Mucosa of descending colon (tissue), 3 donors: Measurements from ENCODE around the gene THSD8. TPM values are rescaled to one million over a fixed set of nuclear protein-coding genes. Genes with fewer than 3 reads are reported as not detected.

Experiments
- ATAC-seq: fragments of 200-7000 bp; cut with Tn5 transposase; one replicate; pipeline ENCODE4 v1.9.1; 2020; ENCODE audit warnings: mild to moderate bottlenecking, moderate library complexity
- DNase-seq, 3 donors: peaks; one replicate each; pipeline ENCODE4 v3.0.0-alpha.2; 2020
- H3K36me3 ChIP-seq: fragments of 200-600 bp; one replicate; pipeline ENCODE4 v1.8.0; 2021; ENCODE audit warnings: low read depth, mild to moderate bottlenecking
- H3K4me1 ChIP-seq: fragments of 200-600 bp; one replicate; pipeline ENCODE4 v1.8.0; 2021; ENCODE audit warnings: low read depth, mild to moderate bottlenecking
- H3K4me3 ChIP-seq: fragments of 200-600 bp; one replicate; pipeline ENCODE4 v1.8.0; 2021; ENCODE audit warnings: mild to moderate bottlenecking
- H3K9me3 ChIP-seq: fragments of 200-600 bp; one replicate; pipeline ENCODE4 v1.8.0; 2021; ENCODE audit warnings: mild to moderate bottlenecking
- intact Hi-C, 2 donors: fragments of 100-400 bp; cut with DNase I in 1 of 2; cut with micrococcal nuclease in 1 of 2; formaldehyde crosslinking; loops; one replicate each; pipeline versions ENCODE4 v1.11.0 to v1.11.1; 2022; cut with DNase I, micrococcal nuclease
- total RNA-seq, 3 donors: library from RNA; stranded (reverse); fragmentation: NEBNext Ultra II Directional in 2 of 3; extraction: Animal tissue kit (Norgen Biotek cat#: 25700) in 2 of 3; gene quantifications; one replicate each; pipeline versions ENCODE4 v1.2.1 to v1.2.4, GENCODE V29; 2021 to 2023
- TF ChIP-seq, protein P1 (sequence below): fragments of 200-600 bp; IDR thresholded peaks from one replicate; pipeline ENCODE4 v1.8.0; 2022; ENCODE audit warnings: antibody characterized with exemption, mild to moderate bottlenecking
- donor health status: DM: no; HTN: no; CAD: no; lungs with moderate emphysema.
- donor health status: DM: no; HTN: no; CAD: no.
- donor health status: DM: no; HTN: yes; CAD: no.

Gene THSD8
- total RNA-seq, 3 donors from 2014 or later: 1.5 to 10.4 (median 2.7) TPM

DNA sequence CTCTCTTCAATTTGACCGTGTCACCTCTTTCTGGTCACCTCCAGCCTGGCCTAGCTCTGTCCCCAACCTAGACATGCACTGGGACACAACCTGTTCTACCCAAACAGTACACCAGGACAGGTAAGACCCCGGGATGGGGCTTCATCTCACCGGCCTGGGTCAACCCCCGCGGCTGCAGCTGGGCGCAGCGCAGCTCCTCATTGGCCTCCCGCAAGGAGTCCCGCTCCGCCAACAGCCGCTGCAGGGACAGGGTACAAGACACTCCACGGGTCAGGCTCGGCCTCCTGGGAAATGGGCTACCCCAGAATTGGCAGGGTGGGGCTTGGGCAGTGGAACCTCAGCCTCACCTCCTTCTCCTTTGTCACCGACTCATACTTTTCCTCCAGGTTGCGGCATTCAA, 34.2 kb upstream of the THSD8 start:
- no peaks in the 10 kb centered on the region for H3K36me3 ChIP-seq

DNA sequence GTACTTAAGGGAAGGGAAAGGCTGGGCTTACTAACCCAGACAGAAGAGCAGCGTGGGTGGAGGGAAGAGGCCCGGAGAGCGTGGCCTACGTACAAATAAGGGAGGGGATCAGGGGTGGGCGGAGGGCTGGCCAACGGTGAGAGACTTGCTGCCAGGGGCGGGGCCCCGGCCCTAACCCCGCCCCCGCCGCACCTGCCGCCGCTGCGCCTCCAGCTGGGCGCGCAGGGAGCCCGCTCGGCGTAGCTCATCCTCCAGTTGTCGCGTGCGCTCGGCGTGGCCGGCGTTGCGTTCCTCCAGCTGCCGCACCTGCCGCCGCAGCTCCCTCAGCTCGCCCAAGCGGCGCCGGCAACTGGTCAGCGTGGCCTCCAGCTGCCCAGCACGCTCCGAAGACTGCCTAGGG, 32.2 kb upstream of the THSD8 start:
- Histone ChIP-seq H3K4me1 (peaks cover 24% of the 10 kb centered on the region), H3K9me3 (no peaks in the 10 kb centered on the region), H3K4me3 (no peak overlapping the region), H3K36me3 (no peaks in the 10 kb centered on the region)
- TF ChIP-seq, protein P1, sequence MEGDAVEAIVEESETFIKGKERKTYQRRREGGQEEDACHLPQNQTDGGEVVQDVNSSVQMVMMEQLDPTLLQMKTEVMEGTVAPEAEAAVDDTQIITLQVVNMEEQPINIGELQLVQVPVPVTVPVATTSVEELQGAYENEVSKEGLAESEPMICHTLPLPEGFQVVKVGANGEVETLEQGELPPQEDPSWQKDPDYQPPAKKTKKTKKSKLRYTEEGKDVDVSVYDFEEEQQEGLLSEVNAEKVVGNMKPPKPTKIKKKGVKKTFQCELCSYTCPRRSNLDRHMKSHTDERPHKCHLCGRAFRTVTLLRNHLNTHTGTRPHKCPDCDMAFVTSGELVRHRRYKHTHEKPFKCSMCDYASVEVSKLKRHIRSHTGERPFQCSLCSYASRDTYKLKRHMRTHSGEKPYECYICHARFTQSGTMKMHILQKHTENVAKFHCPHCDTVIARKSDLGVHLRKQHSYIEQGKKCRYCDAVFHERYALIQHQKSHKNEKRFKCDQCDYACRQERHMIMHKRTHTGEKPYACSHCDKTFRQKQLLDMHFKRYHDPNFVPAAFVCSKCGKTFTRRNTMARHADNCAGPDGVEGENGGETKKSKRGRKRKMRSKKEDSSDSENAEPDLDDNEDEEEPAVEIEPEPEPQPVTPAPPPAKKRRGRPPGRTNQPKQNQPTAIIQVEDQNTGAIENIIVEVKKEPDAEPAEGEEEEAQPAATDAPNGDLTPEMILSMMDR: no peak
- DNase-seq: peak; percentile 59 to 79 (median 78)
- intact Hi-C loops: loop anchor here in 1 of 2 donors (5.0 kb wide), 1 partner anchor 78 kb away; no protein-coding TSS in a partner anchor
- peak; percentile 86 for ATAC-seq

More for the DNA sequence above, 34.2 kb upstream of the THSD8 start:
- DNase-seq (no peak), ATAC-seq (no peak)
- peaks cover 13% of the 10 kb centered on the region for H3K4me1 ChIP-seq
- no peaks in the 10 kb centered on the region for H3K9me3 ChIP-seq
- no peak overlapping the region for H3K4me3 ChIP-seq
- intact Hi-C loops: loop anchor here in 1 of 2 donors (5.0 kb wide), 1 partner anchor 80 kb away; no protein-coding TSS in a partner anchor
- TF ChIP-seq, protein P1: no peak

DNA sequence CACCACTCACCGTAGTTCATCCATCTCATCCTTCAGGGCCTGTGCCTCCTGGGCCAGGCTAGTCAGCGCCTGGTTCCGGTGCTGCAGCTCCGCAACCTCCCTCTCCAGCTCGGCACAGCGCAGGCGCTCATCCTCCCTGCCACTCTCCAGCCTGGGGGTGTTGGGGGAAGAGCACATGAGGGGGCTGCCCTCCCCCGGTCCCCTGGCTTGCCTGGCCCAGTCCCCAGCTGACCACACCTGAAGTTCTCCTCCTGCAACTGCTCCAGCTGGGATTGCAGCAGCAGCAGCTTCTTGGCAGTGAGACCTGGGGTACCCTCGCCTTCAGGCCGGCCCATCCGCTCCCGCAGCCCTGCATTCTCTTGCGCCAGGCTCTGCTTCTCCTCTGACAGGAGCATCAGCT, 30.9 kb upstream of the THSD8 start:
- no peaks in the 10 kb centered on the region for H3K9me3 ChIP-seq
- ATAC-seq (no peak), DNase-seq (no peak)
- intact Hi-C loops: no loop called here
- peaks cover 26% of the 10 kb centered on the region for H3K4me1 ChIP-seq
- H3K4me3 ChIP-seq: no peak overlapping the region
- no peaks in the 10 kb centered on the region for H3K36me3 ChIP-seq
- TF ChIP-seq, protein P1: no peak

DNA sequence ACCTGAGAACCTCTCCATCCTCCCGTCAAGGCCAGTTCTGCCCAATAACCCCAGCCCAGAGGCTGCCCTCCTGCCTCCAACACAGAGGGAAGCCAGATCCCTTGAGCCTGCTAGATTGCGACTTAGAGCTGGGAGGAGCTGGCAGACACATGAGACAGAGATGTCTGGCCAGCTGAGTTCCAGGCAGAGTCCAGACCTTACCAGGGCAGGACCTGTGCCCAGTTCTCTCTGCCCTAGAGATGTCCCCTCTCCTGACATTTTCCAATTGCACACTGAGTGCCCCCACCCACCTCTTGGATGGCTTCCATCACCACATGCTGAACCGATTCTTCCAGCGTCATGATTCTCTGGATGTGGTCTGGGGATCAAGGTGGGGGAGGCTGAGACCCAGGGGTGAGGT, 29.5 kb upstream of the THSD8 start:
- H3K4me3 ChIP-seq: no peak overlapping the region
- DNase-seq (no peak), ATAC-seq (no peak)
- no peaks in the 10 kb centered on the region for H3K9me3 ChIP-seq
- intact Hi-C loops: no loop called here
- H3K36me3 ChIP-seq: no peaks in the 10 kb centered on the region
- TF ChIP-seq, protein P1: no peak
- peaks cover 26% of the 10 kb centered on the region for H3K4me1 ChIP-seq

DNA sequence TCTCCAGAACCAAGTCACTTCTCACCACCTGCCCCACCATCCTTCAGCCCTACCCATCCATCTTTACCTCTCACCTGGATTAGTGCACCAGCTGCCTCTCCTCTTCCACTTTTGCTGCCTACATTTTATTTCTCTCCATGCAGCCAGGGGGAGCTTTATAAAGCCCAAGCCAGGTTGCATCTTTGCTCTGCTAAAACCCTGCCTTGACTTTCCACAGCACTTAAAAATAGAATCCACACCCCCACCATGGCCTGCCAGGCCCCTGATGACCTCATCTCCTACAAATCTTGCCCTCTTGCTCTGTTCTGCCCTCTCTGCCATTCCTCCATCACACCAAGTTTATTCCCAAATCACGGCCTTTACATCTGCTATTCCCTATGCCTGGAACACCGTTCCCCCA, 28.3 kb upstream of the THSD8 start:
- TF ChIP-seq, protein P1: no peak
- ATAC-seq: no peak
- no peaks in the 10 kb centered on the region for H3K36me3 ChIP-seq

More for the DNA sequence above, 28.3 kb upstream of the THSD8 start:
- Histone ChIP-seq H3K4me1 (peaks cover 32% of the 10 kb centered on the region), H3K4me3 (no peak overlapping the region), H3K9me3 (no peaks in the 10 kb centered on the region)
- no peak for DNase-seq
- intact Hi-C loops: no loop called here
